NOMO-1 treated with DMSO at 0.1 percent for 48 hours (cell line): ENCODE measurements around the gene COL13A1.
A peak's percentile ranks its signal among the peaks of the same experiment; 100 is the strongest.

ENCODE experiments used
- DNase-seq: peaks from one replicate; lab custom pipeline; 2025; ENCODE audit not compliant: unreplicated experiment; lab: John Stamatoyannopoulos, UW

Gene COL13A1

GRCh38 chr10:69818676-69819239 is 17.1 kb downstream of the COL13A1 start:
- DNase-seq: no peak

- peak; percentile 59 for DNase-seq
These were observed 18.2 kb downstream of the COL13A1 start for GRCh38 chr10:69819716-69820506.

GRCh38 chr10:69820817-69821216 is 19.1 kb downstream of the COL13A1 start:
- DNase-seq: no peak

GRCh38 chr10:69825604-69826003 is 23.9 kb downstream of the COL13A1 start:
- DNase-seq: no peak

GRCh38 chr10:69826094-69826493 is 24.4 kb downstream of the COL13A1 start:
- no peak for DNase-seq

GRCh38 chr10:69826789-69827554 is 25.3 kb downstream of the COL13A1 start:
- DNase-seq: no peak

- DNase-seq: no peak
These were observed 26.6 kb downstream of the COL13A1 start for GRCh38 chr10:69828144-69828870.

- DNase-seq: no peak
These were observed 28.1 kb downstream of the COL13A1 start for GRCh38 chr10:69829775-69830174.

- DNase-seq: no peak
These were observed 29.6 kb downstream of the COL13A1 start for GRCh38 chr10:69831231-69831855.

- DNase-seq: no peak
These were observed 33.5 kb downstream of the COL13A1 start for GRCh38 chr10:69835233-69835632.

GRCh38 chr10:69835875-69836730 is 34.4 kb downstream of the COL13A1 start:
- DNase-seq: no peak

- no peak for DNase-seq
These were observed 35.0 kb downstream of the COL13A1 start for GRCh38 chr10:69836731-69837030.

- no peak for DNase-seq
These were observed 35.6 kb downstream of the COL13A1 start for GRCh38 chr10:69837261-69837660.

GRCh38 chr10:69838418-69838817 is 36.7 kb downstream of the COL13A1 start:
- DNase-seq: no peak

- no peak for DNase-seq
These were observed 37.1 kb downstream of the COL13A1 start for GRCh38 chr10:69838853-69839252.

GRCh38 chr10:69839696-69840345 is 38.1 kb downstream of the COL13A1 start:
- no peak for DNase-seq

GRCh38 chr10:69840773-69841172 is 39.1 kb downstream of the COL13A1 start:
- DNase-seq: no peak

- DNase-seq: no peak
These were observed 40.3 kb downstream of the COL13A1 start for GRCh38 chr10:69842020-69842419.

- DNase-seq: no peak
These were observed 41.2 kb downstream of the COL13A1 start for GRCh38 chr10:69842882-69843281.

GRCh38 chr10:69843923-69844322 is 42.2 kb downstream of the COL13A1 start:
- no peak for DNase-seq
